Stimulated activated CD4-positive, alpha-beta T cell treated with anti-CD3 and anti-CD28 coated beads, Interleukin-12 subunit alpha, Interleukin-12 subunit beta, amount 100 ng/mL, for 48 hours (primary cell): ENCODE data around the gene DMRTB1.

Source experiments
- DNase-seq, 3 donors: peaks; one replicate each; pipeline ENCODE4 v3.0.0-alpha.2; 2020; ENCODE audit warnings: low read depth in 2 of 3, low spot score in 1 of 3

Gene DMRTB1

DNA sequence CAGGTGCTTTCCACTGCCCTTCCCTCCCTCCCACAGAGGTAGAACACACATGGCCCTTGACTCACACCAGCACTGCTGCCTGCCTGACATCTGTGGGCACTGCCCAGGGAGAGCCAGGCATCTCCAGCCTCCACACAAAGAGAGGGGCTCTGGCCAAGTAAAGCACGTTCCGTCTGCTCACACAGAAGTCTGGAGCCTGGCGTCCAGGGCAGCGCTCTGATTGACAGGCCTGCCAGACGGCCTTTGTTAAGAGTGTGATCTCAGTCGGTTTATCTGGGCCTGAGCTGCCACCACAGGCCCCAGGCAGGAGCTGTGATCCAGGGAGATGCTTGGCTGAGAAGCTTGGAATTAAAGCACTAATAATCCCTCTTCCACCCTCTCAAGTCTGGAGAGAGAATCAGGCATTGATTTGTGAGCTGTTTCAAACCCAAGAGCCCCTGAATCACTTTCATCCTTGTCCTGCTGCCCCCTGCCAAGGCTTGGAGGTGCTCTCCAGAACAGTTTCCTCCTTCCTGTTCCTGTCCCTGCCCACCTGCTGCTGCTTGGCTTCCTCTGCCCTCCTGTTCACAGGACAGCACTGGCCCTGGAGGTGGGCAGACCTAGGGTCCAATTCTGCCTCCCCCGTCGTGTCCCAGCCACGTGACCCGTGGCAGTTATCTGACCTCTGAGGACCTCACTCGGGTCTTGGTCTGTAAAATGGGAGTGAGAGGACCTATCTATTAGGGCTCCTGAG, 3.7 kb downstream of the DMRTB1 start:
- no peak for DNase-seq

DNA sequence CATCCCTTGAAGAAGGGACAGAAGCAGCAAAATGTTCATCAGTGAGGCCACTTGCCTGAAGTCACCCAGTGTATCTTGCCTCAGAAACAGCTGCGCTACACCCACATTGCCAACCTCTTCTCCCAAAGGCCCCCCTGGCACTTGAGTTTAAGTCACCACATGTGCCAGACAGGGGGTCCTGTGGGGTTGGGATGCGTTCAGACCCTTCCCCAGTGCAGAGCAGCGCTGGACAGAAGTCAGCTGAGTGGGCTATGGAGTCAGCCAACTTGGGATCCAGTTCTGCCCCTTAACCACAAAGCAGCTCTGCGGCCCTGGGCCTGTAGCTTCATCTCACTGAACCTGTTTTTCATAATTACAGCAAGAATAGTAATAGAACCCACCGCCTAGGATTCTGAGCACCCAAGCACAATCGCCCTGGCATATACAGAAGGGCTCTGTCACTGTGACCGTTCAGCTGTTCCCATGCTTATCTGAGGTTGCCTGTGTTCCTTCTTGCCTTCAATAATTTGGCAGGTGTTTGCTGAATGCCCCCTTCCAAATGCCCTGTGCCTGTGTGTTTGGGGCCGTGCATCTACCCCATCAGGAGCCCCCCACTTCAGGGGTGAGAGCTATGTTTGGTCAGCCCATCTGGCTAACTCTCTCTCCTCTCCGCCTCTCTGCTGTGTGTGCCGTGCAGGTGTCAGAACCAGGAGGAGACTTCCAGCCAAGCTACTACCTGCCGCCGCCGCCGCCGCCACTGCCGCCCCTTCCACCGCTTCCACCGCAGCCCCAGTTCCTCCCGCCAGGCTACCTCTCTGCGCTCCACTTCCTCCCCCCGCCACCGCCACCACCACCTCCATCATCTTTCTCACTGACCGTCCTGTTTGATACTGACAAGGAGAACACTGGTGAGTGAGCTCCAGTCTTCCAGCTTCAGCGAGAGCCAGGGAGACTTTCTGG, 5.0 kb downstream of the DMRTB1 start:
- DNase-seq = no peak

DNA sequence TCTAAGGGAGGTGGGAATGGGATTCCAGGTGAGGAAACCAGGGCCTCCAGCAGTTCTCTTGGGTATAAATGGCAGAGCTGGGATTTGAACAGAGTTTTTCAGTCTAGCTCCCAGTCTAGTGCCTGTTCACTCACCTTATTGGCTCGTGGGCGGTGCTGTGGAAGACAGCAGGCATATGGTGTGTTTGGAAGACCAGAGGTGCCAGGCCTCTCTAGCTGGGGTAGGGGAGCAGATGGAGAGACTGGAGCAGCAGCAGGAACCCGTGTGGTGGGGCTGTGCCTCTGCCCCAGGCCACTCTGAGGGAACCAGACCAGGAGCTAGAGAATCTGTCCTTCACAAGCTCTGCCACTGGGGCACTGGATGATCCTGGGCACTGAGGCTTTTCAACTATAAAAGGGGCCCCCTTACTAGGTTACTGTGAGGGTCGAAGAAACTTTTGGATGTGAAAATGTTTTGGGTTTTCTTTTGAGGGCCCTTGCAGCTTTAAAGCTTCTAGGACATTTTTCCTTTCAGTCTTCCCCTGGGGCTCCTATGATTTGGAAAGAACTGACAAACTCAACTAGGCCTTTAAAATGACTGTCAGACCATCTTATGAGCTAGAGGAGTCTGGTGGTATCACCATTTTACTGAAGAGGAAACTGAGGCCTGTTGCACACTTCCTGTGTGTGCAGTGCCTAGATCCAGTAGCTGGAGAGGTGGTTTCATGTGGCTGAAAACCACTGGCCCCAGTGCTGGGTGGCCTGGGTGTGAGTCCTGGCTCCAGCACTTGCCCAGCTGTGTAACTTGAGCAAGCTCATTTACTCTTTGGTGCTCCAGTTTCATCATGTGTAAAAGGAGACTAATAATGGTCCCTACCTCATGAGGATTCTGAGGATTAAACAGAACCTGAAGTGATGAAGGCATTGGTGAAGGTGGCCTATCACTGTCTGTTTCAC, 6.1 kb downstream of the DMRTB1 start:
- DNase-seq = no peak

DNA sequence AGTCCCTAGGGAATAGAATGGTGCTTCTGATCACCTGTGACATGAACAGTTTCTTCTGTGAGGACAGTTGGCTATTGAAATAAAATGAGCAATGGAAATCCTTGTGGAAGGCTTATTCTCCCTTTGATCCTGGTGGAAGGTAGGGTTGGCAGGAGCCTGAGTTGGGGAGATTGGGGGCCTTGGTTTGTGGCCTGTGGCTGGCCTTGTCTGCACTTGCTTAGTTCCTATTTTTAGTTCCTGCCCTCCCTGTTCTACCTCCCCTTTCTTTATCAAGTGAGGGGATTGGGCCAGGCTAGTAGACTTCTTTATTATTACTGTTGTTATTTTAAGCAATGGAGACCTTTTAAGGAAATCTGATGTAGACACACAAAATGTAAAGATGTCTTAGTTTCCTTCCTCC, 8.2 kb downstream of the DMRTB1 start:
- DNase-seq = no peak

DNA sequence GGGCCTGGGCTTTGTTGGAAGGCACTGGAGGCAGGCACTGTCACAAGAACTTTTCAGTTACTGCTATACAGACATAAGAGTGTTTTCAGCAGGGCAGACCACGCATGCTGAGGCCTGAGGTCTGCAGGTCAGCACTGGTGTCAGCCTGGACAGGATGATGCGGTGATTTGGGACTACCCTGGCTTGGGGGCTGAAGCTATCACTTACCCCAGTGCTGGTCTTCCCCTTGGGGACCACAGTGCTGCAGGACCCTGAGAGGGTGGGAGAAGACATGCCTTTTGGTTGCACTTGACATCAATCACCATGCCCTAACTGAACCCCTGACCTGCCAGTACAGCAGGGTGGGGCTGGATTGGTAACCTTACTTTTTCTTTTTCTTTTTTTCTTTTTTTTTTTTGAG, 9.2 kb downstream of the DMRTB1 start:
- no peak for DNase-seq

DNA sequence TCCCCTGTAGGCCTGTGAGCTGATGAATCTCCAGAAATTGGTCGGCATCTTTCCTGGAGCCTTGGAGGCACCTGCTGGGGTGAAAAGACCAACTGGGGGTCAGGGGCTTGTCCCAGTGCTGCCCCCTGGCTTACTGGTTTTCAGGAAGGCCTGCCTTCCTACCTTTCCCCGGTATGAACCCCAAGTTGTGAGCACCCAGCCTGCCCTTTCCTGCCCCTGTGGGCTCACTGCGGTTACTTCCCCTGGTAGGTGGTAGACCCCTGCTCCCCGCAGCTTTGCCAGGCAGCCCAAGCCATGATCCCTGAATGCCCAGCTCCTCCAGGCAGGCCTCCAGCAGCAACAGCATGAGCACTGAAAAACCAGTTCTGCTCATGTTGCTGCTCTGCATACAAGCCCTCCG, 10.2 kb downstream of the DMRTB1 start:
- DNase-seq = no peak

DNA sequence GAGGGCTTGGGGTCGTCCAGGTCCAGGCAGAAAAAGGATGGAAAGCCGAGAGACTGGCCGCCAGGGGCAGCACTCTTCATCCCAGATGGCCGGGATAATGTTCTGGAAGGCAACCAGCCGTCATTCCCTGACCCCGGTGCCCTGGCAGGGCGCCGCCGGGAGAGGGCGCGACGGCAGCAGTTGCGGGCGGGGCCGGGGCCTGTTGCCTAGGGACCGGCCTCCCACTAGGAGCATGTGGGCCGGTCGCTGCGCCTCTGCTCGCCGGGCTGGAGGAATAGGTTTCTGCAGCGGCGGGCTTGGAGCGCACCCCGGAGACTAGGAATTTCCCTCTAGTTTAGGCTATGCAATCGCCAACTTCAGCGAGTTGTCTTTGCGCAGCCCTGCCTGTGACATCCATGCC, 11.0 kb downstream of the DMRTB1 start:
- DNase-seq = no peak

DNA sequence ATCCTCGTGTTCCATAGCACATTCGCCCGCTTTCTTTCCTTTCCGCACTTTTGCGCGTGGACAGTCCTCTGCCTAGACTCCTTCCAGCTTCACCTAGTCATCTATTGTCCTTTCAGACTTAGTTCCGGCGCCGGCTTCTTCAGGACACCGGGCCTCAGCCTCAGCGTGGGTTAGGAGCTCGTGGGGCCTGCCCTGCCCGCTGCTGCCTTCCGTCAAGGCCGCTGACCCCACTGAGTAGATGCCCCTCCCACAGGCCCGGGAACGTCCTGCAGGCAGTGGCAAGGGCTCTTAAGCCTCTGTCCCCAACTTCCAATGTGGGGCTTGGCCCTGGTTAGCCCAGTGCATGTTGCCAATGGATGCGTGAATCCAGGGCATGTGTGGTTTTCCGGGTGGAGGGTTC, 11.4 kb downstream of the DMRTB1 start:
- no peak for DNase-seq

DNA sequence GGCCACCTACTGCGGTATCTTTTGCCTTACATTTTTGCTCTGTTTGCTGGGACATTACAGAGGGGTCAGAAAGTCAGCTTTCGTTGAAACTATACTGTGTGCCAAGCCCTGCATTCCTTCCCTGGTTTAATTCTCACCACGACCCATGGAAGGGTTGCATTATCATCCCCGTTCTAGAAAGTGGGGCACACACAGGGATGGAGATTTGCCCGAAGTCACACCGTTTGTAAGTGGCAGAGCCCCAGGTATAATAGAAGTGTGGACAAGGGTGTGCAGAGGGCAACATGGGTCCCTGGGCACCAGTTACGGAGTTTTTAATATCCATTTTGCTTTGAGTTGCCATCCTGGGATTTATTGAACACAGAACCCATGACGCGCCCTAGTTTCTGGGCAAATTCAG, 11.8 kb downstream of the DMRTB1 start:
- DNase-seq = no peak

DNA sequence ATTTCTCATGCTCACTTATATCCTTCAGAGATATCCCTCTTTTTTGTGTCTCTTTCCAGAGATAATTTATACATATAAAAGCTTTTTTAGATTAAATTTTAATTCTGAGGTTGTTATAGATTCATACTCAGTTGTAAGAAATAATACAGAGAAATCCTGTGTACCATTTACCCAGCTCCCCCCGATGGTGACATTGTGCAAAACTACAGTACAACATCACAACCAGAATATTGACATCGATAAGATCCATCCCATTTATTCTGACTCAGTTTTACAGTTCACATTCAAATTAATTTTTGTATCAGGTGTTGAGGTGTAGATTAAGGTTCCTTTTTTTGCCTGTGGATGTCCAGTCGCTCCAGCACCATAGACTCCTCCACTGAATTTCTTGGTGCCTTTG, 14.3 kb downstream of the DMRTB1 start:
- DNase-seq = no peak

DNA sequence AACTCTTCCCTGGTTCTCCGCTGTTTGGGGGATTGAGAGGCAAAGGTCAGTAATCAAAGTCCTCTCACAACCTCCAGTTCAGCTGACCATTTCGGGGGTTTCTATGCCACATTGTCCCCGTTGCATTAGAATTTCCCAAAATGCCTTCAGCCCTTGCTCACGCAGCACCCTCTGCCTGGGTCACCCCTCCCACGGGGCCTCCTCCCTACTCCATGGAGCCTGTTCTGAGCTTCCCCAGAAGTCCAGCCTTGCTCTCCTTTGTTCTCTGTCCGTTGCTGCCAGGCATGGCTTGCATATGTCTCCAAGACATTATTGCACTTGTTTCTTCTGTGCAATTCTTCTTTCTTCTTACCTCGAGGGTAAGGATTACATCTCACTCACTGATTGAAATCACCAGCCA, 16.5 kb downstream of the DMRTB1 start:
- no peak for DNase-seq

DNA sequence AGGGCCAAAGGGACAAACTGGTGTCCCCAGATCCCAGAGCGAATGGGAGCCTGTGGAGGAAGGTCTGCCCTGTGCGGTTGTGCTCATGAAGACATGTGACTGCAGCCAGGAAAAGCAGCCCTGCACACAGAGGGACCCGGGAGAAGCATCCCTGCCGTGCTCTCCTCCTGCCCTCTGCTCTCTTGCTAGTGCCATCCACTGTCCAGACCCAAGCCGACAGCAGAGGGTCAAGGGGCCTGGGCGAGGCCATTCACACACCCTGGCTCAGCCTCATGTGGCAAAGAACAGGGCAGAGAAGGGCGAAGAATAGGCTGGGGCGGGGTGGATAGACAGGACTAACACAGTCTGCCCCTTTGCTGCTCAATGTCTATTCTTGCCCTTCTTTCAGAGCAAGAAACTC, 17.4 kb downstream of the DMRTB1 start:
- DNase-seq = no peak

DNA sequence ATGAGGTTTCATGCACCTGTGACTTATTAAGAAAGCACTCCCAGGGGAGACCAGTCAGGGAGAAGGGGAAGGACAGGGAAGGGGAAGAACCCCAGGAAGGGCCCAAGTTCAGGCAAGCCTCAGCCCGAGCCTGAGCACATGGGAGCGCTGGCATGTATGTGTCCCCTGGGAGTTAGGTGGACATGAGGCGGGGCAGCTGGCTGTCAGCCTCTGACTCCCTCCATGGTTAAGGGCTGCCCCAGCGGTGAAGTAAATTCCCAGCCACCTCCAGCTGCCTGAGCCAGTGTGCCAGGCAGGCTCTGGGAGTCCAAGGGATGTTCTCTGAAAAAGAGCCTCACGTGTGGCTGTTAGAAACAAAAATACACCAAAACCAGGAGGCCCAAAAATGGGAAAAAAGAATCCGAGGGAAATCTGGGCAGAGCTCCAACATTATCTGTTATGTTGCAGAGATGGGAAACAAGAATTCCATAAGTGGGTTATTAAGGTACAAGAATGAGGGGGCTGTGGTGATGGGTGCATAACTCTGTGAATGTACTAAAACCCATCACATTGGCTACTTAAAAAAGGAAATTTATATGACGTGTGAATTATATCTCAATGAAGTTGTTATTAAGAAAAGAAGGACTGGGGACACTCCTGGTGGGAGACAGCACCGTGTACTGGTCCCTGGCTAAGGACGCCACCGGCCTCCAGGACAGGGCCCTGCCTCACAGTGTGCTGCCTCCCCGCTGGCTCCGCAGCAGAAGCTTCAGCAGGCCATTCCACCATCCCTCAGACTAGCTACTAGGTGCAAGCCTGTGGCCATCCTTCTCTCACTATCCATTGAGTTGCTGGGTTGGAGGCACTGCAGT, 18.7 kb downstream of the DMRTB1 start:
- no peak for DNase-seq

DNA sequence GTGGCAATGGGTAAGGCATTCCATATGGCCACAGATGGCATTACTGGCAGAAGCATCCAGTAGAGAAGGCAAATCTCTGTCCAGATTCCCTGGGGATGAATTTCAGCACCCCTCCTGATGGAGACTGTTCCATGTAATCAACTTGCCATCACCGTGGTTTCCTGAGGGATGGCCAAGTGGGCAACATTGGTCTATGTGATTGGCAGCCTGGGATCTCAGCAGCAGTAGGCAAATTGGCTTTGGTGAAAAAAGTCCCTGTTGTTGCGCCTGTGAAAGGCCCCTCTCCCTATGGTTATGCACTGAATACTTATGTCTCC, 19.3 kb downstream of the DMRTB1 start:
- no peak for DNase-seq

DNA sequence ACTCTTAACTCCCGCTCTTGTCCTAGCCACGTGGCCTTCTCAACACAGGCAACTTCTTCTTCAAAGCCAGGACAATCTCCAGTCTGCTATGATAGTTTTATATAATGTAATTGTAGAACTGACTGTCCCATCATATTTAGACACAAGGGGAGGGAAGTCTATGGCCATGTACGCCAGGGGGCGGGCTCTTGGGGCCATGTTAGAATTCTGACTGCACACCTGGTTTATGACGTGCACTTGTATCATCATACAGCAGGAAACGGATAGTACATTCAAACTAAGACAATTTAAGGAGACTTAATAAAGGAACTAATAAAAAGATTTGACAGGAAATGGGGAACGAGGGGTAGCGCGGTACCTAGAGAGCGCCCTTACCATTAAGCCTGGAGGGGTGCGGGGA, 21.5 kb downstream of the DMRTB1 start:
- no peak for DNase-seq

DNA sequence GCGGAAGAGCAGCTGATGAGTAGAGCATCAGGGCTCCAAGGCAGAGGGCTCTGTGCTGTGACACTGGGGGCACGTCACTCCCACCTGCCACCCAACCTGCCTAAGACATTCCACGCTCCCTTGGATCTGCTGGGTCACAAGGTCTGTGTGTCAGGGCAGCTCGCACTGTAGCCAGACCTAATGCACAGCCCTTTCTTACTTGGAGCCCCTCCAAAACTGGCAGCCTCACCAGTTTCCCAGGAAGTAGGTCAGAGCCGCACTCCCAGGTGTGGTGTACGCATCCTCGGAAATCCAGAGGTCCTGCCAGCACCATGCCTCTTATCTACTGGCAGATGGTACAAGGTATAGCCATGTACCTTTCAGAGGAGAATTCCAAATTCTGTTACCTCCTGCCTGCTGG, 22.3 kb downstream of the DMRTB1 start:
- no peak for DNase-seq

DNA sequence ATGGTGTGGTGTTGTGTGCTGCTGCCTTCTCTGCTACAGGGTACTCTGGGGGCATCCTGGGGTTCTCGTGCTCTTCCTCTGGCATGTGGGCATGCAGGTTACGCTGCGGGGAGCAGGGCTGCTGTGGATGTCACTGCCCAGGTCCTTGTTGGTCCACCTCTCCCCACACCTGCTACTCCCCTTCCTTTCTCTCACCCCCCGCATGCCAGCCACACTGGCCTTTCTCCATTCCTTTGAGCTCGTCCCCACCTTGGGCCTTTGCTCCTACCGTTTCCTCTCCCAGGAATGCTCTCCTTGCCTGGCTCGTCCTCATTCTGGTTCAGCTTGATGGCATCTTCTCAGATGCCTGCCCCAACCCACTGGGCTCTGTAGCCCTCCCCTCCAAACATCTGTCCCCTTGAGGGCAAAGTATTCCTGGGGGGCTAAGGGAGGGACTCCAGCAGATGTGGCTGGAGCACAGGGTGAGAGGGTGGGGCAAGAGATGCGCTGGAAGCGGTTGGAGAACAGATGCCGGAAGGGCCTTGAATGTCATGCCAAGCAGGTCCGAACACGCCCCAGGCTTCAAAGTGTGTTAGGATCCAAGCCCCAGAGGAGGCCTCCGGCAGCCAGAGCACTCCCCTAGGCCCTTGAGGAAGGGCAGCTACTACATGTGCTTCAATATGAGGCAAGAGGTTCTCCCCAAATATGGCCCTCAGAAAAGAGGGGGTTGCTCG, 23.4 kb downstream of the DMRTB1 start:
- no peak for DNase-seq

DNA sequence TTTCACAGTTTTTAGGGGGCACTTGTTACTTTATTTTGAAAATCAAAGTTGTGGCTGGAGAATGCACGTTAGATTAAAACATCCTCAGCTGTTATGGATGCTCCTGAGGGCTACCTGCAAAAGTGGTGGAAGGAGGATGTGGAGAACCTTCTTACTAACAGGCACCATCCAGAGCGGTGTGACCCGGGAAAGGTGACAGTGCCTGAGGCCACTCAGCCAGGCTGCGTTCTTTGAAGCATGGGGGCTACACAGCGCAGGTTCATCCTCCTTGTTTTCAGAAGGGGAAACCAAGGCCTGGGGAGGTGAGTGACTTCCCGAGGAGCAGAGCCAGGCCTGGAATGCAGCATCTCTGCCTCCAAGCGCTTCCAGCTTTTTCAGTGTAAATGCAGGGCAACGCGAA, 24.0 kb downstream of the DMRTB1 start:
- DNase-seq = no peak

DNA sequence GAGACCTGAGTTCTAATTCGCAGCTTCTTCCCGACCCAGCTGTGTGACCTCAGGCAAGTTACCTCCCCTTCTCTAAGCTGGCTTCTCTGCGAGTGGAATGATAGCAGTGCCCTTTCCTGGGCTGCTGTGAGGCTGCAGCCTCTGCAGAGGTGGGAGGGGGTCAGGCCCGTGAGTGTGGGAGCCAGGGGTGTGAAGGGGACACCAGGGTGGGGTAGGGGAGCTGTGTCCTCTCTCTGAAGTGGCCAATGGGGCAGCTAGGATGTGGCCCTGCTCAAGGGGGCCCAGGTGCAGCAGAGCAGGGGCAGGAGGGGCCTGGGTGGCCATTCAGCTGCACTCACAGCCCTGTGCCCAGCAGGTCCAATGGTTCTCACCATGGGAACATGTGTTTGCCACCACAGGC, 24.5 kb downstream of the DMRTB1 start:
- no peak for DNase-seq
